Umbilical cord (tissue), 2 donors: ENCODE data around the gene ALG3. TPM values are rescaled to one million over a fixed set of nuclear protein-coding genes. Genes with fewer than 3 reads are reported as not detected.

Experiments
- DNase-seq: peaks from one replicate; pipeline ENCODE4 v3.0.0-alpha.2; 2015; ENCODE audit warnings: low spot score
- total RNA-seq: library from RNA; depleted of rRNA; stranded (reverse); fragments of >200 nt; gene quantifications from one replicate; pipeline ENCODE4 v1.2.3, GENCODE V29; 2014; ENCODE audit warnings: low replicate concordance; ENCODE audit not compliant: insufficient read depth

ALG3 gene
- total RNA-seq, 1 donor from 2014 or later = 27.7 TPM

GRCh38 chr3:184259878-184260723, 11.3 kb upstream of the ALG3 start:
- peak; percentile 12 for DNase-seq

- no peak for DNase-seq
Measured at GRCh38 chr3:184259396-184259877, 10.7 kb upstream of the ALG3 start.

GRCh38 chr3:184258926-184259325, 10.2 kb upstream of the ALG3 start:
- DNase-seq = no peak

- no peak for DNase-seq
Measured at GRCh38 chr3:184257083-184257915, 8.5 kb upstream of the ALG3 start.

GRCh38 chr3:184255291-184256039, 6.7 kb upstream of the ALG3 start:
- DNase-seq = no peak

GRCh38 chr3:184250167-184250828, 1.5 kb upstream of the ALG3 start:
- DNase-seq = peak; percentile 86

- DNase-seq = peak; percentile 98
Measured at GRCh38 chr3:184249412-184250166, 827 bp upstream of the ALG3 start, which contains the start of gene EEF1AKMT4. Gene EEF1AKMT4, plus strand, starts transcription at chr3:184249672. Its CDS starts 23 bp downstream, at chr3:184249695.

GRCh38 chr3:184242297-184242685, 6.5 kb downstream of the ALG3 start:
- DNase-seq = no peak

GRCh38 chr3:184241447-184242296, 7.1 kb downstream of the ALG3 start:
- peak; percentile 15 for DNase-seq

- no peak for DNase-seq
Measured at GRCh38 chr3:184241141-184241446, 7.7 kb downstream of the ALG3 start.

GRCh38 chr3:184240384-184241140, 8.2 kb downstream of the ALG3 start:
- peak; percentile 52 for DNase-seq

- DNase-seq = no peak
Measured at GRCh38 chr3:184239708-184240107, 9.1 kb downstream of the ALG3 start.

- no peak for DNase-seq
Measured at GRCh38 chr3:184239221-184239620, 9.5 kb downstream of the ALG3 start.

- no peak for DNase-seq
Measured at GRCh38 chr3:184238246-184238818, 10.4 kb downstream of the ALG3 start.

- no peak for DNase-seq
Measured at GRCh38 chr3:184237807-184238206, 11.0 kb downstream of the ALG3 start.

- no peak for DNase-seq
Measured at GRCh38 chr3:184237211-184237610, 11.6 kb downstream of the ALG3 start.

GRCh38 chr3:184236636-184237035, 12.1 kb downstream of the ALG3 start:
- DNase-seq = no peak

- DNase-seq = no peak
Measured at GRCh38 chr3:184236033-184236410, 12.7 kb downstream of the ALG3 start.
